ENCODE data around the gene FGD5. TPM values are rescaled to one million over a fixed set of nuclear protein-coding genes. Genes with fewer than 3 reads are reported as not detected.

The FGD5 gene
- total and polyA plus RNA-seq, 9 of the 15 experiments (the other 6 are each of a cell fraction or from before 2014, with no cell fraction given), result 0.18 TPM; not detected in 8

DNA sequence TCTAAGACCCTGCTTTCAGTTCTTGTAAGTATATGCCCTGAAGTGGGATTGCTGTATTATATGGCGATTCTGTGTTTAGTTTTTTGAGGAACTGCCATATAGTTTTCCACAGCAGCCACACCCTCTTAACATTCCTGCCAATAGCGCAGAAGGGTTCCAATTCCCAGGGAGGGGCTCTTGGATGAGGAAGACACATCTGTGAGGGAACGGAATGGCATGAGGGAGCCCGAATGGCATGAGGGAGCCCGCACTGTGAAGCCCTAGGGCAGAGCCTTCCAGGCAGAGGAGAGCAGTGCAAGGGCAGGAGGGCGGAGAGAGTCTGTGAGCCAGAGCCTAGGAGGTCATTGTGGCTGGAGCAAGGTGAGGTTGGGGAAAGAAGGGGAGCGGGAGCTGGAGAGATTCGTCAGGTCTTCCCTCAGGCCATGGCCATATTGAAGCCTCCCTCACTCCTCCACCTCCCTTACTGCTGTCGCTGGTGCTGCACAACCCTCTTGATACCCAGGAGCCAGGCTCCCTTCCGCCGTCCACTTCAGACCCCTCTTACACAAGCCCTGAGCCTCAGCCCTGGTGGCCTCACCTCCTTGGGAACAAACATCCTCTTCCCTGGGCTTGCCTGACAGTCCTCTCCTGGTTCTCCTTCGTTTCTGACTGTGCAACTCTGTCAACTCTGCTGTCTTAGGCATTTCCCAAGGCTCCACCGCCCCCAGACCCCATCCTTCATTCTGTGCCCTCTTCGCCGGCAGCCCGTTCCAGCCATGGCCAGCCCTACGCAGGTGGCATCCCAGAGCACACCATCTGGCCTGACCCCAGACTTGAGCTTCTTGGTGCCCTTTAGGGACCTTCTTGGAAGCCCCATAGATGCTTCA, 51.4 kb downstream of the FGD5 start (continued):
- TF ChIP-seq TCF15 (CRISPR knock-in tag; IDR thresholded peaks at IDR 0.05) (no peak), KDM2B (CRISPR knock-in tag; IDR thresholded peaks at IDR 0.05) (no peak)

DNA sequence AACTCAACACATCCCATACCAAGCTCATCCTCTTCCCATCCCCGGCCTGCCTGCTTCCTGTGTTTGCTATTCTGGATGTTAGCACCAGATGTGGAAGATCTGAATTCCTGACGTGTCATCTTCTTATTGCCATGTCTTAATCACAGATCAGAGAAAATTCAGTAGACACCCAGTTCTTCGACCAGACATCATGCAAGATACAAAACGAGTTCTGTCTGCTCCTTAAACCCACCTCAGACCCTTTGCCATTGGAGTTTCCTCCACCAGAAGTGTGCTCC, 52.0 kb downstream of the FGD5 start:
- no peak overlapping the region for H3K27ac ChIP-seq (ENCODE audit: extremely low read depth, low read depth, low read length)
- no peak overlapping the region for H3K4me3 ChIP-seq
- WGBS (ENCODE audit: insufficient coverage, low coverage, missing lambda C conversion rate), result 0% methylated on average over 4 of the region's 4 CpGs
- no peak overlapping the region for H3K4me2 ChIP-seq (ENCODE audit: insufficient read depth, low read length)
- no peaks in the 10 kb centered on the region for H3K9me3 ChIP-seq (replicated peaks; ENCODE audit: control insufficient read depth, insufficient read depth, low read depth, low read length)
- FAIRE-seq (no peak), DNase-seq (ENCODE audit: extremely low read depth in 1 of 4, low spot score in 3 of 4) (no peak), ATAC-seq (no peak)
- peaks cover 46 to 72% of the 10 kb centered on the region in 2 experiments; a peak in 4 of 5 replicates for H3K27me3 ChIP-seq (ENCODE audit: control insufficient read depth in 2 of 2, insufficient read depth in 2 of 2, low read length in 2 of 2)
- H3K9me1 ChIP-seq (ENCODE audit: control insufficient read depth, insufficient read depth, low read length), result no peaks in the 10 kb centered on the region
- CTCF ChIA-PET (ENCODE audit: low intra/inter-chr PET ratio), result no interaction called here
- POLR2A ChIA-PET, result interaction anchor here (0.8 kb wide), 1 partner anchor 212 kb away, joined by 3 read pairs; no protein-coding TSS in a partner anchor
- H4K20me1 ChIP-seq (replicated peaks; ENCODE audit: control insufficient read depth, insufficient read depth, low read length), result peaks cover 7% of the 10 kb centered on the region; the same call in 1 of the 2 replicates
- in situ Hi-C loops (cut with MboI), result no loop called here
- no peaks in the 10 kb centered on the region for H3K36me3 ChIP-seq (ENCODE audit: control insufficient read depth, insufficient read depth, low read length)
- no TSS peak for BruUV-seq (replicated peaks)
- H3K4me1 ChIP-seq (replicated peaks in 1 of 2; ENCODE audit: control insufficient read depth in 2 of 2, insufficient read depth in 2 of 2, low read length in 2 of 2), result no peaks in the 10 kb centered on the region
- no peaks in the 10 kb centered on the region for H3K79me2 ChIP-seq (ENCODE audit: control insufficient read depth, insufficient read depth, low read length)
- intact Hi-C loops (cut with micrococcal nuclease), result no loop called here
- H3K9ac ChIP-seq (ENCODE audit: insufficient read depth in 1 of 2, low read depth in 2 of 2, low read length in 2 of 2), result no peak overlapping the region
- TF ChIP-seq, protein P1, sequence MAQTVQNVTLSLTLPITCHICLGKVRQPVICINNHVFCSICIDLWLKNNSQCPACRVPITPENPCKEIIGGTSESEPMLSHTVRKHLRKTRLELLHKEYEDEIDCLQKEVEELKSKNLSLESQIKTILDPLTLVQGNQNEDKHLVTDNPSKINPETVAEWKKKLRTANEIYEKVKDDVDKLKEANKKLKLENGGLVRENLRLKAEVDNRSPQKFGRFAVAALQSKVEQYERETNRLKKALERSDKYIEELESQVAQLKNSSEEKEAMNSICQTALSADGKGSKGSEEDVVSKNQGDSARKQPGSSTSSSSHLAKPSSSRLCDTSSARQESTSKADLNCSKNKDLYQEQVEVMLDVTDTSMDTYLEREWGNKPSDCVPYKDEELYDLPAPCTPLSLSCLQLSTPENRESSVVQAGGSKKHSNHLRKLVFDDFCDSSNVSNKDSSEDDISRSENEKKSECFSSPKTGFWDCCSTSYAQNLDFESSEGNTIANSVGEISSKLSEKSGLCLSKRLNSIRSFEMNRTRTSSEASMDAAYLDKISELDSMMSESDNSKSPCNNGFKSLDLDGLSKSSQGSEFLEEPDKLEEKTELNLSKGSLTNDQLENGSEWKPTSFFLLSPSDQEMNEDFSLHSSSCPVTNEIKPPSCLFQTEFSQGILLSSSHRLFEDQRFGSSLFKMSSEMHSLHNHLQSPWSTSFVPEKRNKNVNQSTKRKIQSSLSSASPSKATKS (CRISPR knock-in tag; IDR thresholded peaks at IDR 0.05), result no peak
- TF ChIP-seq, protein P2, sequence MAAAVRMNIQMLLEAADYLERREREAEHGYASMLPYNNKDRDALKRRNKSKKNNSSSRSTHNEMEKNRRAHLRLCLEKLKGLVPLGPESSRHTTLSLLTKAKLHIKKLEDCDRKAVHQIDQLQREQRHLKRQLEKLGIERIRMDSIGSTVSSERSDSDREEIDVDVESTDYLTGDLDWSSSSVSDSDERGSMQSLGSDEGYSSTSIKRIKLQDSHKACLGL (CRISPR knock-in tag; IDR thresholded peaks at IDR 0.05; ENCODE audit: borderline replicate concordance, poor library complexity, severe bottlenecking), result no peak
- H2AFZ ChIP-seq (ENCODE audit: low read depth, low read length), result no peak overlapping the region

Data from K562 (cell line).